ENCODE results near the gene PACSIN1. TPM values are rescaled to one million over a fixed set of nuclear protein-coding genes. Genes with fewer than 3 reads are reported as not detected.

PACSIN1 gene
- total RNA-seq, 4 donors from 2014 or later = 0.28 TPM; not detected in 3

GRCh38 chr6:34517461-34517881 is 51.6 kb downstream of the PACSIN1 start:
- Histone ChIP-seq H3K36me3 (no peaks in the 10 kb centered on the region), H3K27ac (no peak overlapping the region), H3K9me3 (no peaks in the 10 kb centered on the region), H3K4me1 (no peaks in the 10 kb centered on the region), H3K27me3 (no peaks in the 10 kb centered on the region), H3K4me3 (no peak overlapping the region)
- intact Hi-C loops (cut with DNase I; ENCODE audit: low total_unique reads) = no loop called here
- TF ChIP-seq CTCF (IDR thresholded peaks at IDR 0.05) (no peak), POLR2A (IDR thresholded peaks at IDR 0.05) (no peak)
- DNase-seq = no peak

- H3K4me1 ChIP-seq = no peaks in the 10 kb centered on the region
- no peak overlapping the region for H3K4me3 ChIP-seq
- H3K36me3 ChIP-seq = no peaks in the 10 kb centered on the region
- DNase-seq = no peak
- no peaks in the 10 kb centered on the region for H3K9me3 ChIP-seq
- intact Hi-C loops (cut with DNase I; ENCODE audit: low total_unique reads) = no loop called here
- no peak overlapping the region for H3K27ac ChIP-seq
- H3K27me3 ChIP-seq = no peaks in the 10 kb centered on the region
- TF ChIP-seq CTCF (IDR thresholded peaks at IDR 0.05) = no peak
- no peak for TF ChIP-seq POLR2A (IDR thresholded peaks at IDR 0.05)
These were observed 52.1 kb downstream of the PACSIN1 start for GRCh38 chr6:34517966-34518365.

GRCh38 chr6:34518669-34519365 is 52.9 kb downstream of the PACSIN1 start:
- Histone ChIP-seq H3K27me3 (no peaks in the 10 kb centered on the region), H3K27ac (no peak overlapping the region), H3K36me3 (no peaks in the 10 kb centered on the region), H3K4me1 (no peaks in the 10 kb centered on the region), H3K9me3 (no peaks in the 10 kb centered on the region), H3K4me3 (no peak overlapping the region)
- intact Hi-C loops (cut with DNase I; ENCODE audit: low total_unique reads) = no loop called here
- no peak for DNase-seq
- TF ChIP-seq POLR2A (IDR thresholded peaks at IDR 0.05) (no peak), CTCF (IDR thresholded peaks at IDR 0.05) (no peak)

- DNase-seq = no peak
- Histone ChIP-seq H3K9me3 (no peaks in the 10 kb centered on the region), H3K4me3 (no peak overlapping the region), H3K4me1 (no peaks in the 10 kb centered on the region), H3K27ac (no peak overlapping the region), H3K36me3 (no peaks in the 10 kb centered on the region), H3K27me3 (no peaks in the 10 kb centered on the region)
- intact Hi-C loops (cut with DNase I; ENCODE audit: low total_unique reads) = no loop called here
- TF ChIP-seq POLR2A (IDR thresholded peaks at IDR 0.05) (no peak), CTCF (IDR thresholded peaks at IDR 0.05) (no peak)
These were observed 54.2 kb downstream of the PACSIN1 start for GRCh38 chr6:34519971-34520644.
